ENCODE results near the gene TUBA4B.

TUBA4B gene

DNA sequence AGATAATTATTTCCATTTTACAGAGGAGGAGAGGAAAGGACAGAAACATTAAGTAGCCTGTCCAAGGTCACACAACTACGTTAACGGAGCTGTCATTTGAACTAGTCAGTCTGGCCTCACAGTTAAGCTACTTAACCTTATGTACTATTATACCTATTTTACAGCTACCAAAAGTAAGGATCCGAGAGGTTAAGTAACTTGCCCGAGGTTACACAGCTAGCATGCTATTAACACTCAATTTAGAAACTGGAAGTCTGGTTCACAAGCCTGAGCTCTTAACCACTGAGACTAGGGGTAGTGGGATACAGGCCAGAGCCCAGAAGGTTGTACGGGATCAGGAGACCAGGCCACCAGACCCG lies 8.3 kb upstream of the TUBA4B start:
- no peak for DNase-seq (ENCODE audit: extremely low spot score)
- no peak for TF ChIP-seq FOXK2 (IDR thresholded peaks at IDR 0.05)
- TF ChIP-seq ELF4 (IDR thresholded peaks at IDR 0.05), result no peak
- no peak for TF ChIP-seq LEF1 (IDR thresholded peaks at IDR 0.05; ENCODE audit: borderline replicate concordance)
- no peak for TF ChIP-seq NFRKB (IDR thresholded peaks at IDR 0.05)
- no peak for TF ChIP-seq HDGF (IDR thresholded peaks at IDR 0.05; ENCODE audit: borderline replicate concordance)
- no peak for TF ChIP-seq L3MBTL2 (conservative IDR thresholded peaks at IDR 0.05)
- TF ChIP-seq SUZ12 (IDR thresholded peaks at IDR 0.05), result no peak
- no peak for TF ChIP-seq ARNT (IDR thresholded peaks at IDR 0.05)
- no peak for TF ChIP-seq FOXM1 (IDR thresholded peaks at IDR 0.05; ENCODE audit: borderline replicate concordance)
- TF ChIP-seq CTBP1 (IDR thresholded peaks at IDR 0.05; ENCODE audit: borderline replicate concordance), result no peak
- no peak for TF ChIP-seq ZNF384 (IDR thresholded peaks at IDR 0.05)
- no peak for TF ChIP-seq TARDBP (IDR thresholded peaks at IDR 0.05)
- TF ChIP-seq BHLHE40 (IDR thresholded peaks at IDR 0.05; ENCODE audit: borderline replicate concordance), result no peak
- no peak for TF ChIP-seq SP1 (IDR thresholded peaks at IDR 0.05)
- TF ChIP-seq FOXA1 (IDR thresholded peaks at IDR 0.05), result no peak
- TF ChIP-seq, protein P1, sequence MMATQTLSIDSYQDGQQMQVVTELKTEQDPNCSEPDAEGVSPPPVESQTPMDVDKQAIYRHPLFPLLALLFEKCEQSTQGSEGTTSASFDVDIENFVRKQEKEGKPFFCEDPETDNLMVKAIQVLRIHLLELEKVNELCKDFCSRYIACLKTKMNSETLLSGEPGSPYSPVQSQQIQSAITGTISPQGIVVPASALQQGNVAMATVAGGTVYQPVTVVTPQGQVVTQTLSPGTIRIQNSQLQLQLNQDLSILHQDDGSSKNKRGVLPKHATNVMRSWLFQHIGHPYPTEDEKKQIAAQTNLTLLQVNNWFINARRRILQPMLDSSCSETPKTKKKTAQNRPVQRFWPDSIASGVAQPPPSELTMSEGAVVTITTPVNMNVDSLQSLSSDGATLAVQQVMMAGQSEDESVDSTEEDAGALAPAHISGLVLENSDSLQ (IDR thresholded peaks at IDR 0.05), result no peak
- ChIA-PET POLR2A (interaction anchor here (0.7 to 2.9 kb wide), 22 partner anchors 10 to 335 kb away, joined by 3 to 28 read pairs (median 8); partner anchors contain the start of genes ABCB6, ANKZF1, ATG9A and CNPPD1), CTCF (interaction anchor here (0.8 to 1.9 kb wide), 4 partner anchors 10 to 192 kb away, joined by 3 to 7 read pairs (median 5); no protein-coding TSS in a partner anchor)

DNA sequence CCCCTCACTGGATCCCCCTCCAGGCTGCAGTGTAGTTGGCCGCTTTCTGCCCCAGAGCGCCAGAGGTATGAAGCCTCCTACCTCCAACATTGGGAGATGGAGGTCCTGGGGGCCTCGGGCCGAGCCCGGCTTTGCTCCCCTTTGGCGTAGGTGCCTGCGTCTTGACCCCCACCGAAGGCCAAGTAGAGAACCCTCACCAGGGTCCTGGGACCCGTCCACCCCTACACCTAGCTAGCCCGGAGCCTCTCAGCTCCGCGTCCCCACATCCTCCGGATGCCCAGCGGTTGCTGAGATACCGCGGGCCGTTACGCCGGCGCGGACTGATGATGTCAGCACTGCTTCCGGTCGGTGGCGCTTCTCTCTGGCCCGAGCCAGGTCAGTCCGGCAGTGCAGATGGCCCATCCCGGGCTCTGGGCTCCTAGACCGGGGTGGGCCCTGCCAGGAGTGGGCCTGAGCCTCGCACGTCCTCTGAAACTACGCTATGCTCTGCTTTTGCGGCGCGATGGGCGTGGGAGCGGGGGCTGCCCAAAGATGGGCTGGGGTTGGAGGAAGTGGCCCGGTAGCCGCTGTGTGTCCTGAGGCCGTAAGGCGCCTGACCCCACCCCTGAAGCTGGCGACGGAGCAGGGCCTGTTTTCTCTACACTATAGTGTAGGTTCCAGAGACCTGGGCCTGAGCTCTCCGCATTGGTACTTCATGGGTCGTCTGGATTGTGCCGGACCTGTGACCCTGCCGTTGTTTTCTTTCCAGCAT lies 7.7 kb upstream of the TUBA4B start, which contains the start of the genes GLB1L and STK16:
TSS of gene GLB1L (minus strand) at position 297 of the 751 bp plus-strand sequence. CDS start 1,871 bp downstream, outside the sequence.
TSS of gene STK16 (plus strand) at position 332 of the 751 bp plus-strand sequence. CDS start 521 bp downstream, outside the sequence.
- TF ChIP-seq ELF4 (IDR thresholded peaks at IDR 0.05) (peak; percentile 61; the same call in 1 of the 2 replicates), CTBP1 (IDR thresholded peaks at IDR 0.05; ENCODE audit: borderline replicate concordance) (no peak), FOXK2 (IDR thresholded peaks at IDR 0.05) (no peak)
- peak; percentile 96 for DNase-seq (ENCODE audit: extremely low spot score)
- ChIA-PET CTCF (interaction anchor here (0.7 to 1.9 kb wide), 5 partner anchors 9 to 193 kb away, joined by 3 to 7 read pairs (median 3); no protein-coding TSS in a partner anchor), POLR2A (interaction anchor here (0.7 to 2.9 kb wide), 22 partner anchors 10 to 336 kb away, joined by 3 to 28 read pairs (median 8); partner anchors contain the start of genes ABCB6, ANKZF1, ATG9A and CNPPD1)

DNA sequence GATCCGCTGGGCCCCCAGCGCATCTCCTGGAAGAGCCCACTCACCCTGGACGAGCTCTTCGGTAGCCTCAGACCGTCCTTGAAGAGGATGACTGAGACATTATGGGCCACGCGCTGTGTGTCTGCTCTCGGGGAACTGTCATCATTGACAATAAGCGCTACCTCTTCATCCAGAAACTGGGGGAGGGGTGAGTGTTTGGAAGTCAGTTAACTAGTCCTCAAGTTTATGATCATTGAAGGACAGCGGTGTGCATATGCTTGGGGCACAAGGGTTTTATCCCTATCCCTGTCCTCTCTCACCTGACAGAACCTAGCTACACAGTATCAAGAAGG lies 7.2 kb upstream of the TUBA4B start:
- ChIA-PET CTCF (interaction anchor here (0.7 to 1.9 kb wide), 3 partner anchors 9 to 32 kb away, joined by 3 to 7 read pairs (median 3); no protein-coding TSS in a partner anchor), POLR2A (interaction anchor here (1.7 to 2.9 kb wide), 10 partner anchors 9 to 69 kb away, joined by 7 to 28 read pairs (median 11); partner anchors contain the start of genes ABCB6, ANKZF1, ATG9A and CNPPD1)
- TF ChIP-seq CTBP1 (IDR thresholded peaks at IDR 0.05; ENCODE audit: borderline replicate concordance), result no peak
- TF ChIP-seq HDGF (IDR thresholded peaks at IDR 0.05; ENCODE audit: borderline replicate concordance), result no peak
- TF ChIP-seq SUZ12 (IDR thresholded peaks at IDR 0.05), result no peak
- TF ChIP-seq FOXK2 (IDR thresholded peaks at IDR 0.05), result no peak
- TF ChIP-seq LEF1 (IDR thresholded peaks at IDR 0.05; ENCODE audit: borderline replicate concordance), result no peak
- TF ChIP-seq ZNF384 (IDR thresholded peaks at IDR 0.05), result no peak
- DNase-seq (ENCODE audit: extremely low spot score), result no peak

DNA sequence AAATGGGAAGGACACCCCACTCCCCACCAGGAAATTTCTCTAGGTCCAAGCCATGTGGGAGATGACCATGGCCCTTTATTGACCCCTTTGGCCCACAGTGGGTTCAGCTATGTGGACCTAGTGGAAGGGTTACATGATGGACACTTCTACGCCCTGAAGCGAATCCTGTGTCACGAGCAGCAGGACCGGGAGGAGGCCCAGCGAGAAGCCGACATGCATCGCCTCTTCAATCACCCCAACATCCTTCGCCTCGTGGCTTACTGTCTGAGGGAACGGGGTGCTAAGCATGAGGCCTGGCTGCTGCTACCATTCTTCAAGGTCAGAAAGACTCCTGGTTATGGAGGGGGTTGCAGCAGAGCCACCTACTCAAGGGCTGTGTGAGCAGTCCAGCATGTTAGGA lies 6.5 kb upstream of the TUBA4B start:
- no peak for DNase-seq (ENCODE audit: extremely low spot score)
- CTCF ChIA-PET, result no interaction called here
- POLR2A ChIA-PET, result interaction anchor here (1.7 to 2.9 kb wide), 7 partner anchors 9 to 40 kb away, joined by 7 to 28 read pairs (median 13); partner anchors contain the start of genes ABCB6, ANKZF1, ATG9A and DNAJB2
- TF ChIP-seq CTBP1 (IDR thresholded peaks at IDR 0.05; ENCODE audit: borderline replicate concordance) (no peak), ARNT (IDR thresholded peaks at IDR 0.05) (no peak), TARDBP (IDR thresholded peaks at IDR 0.05) (no peak), ELF4 (IDR thresholded peaks at IDR 0.05) (no peak), NFRKB (IDR thresholded peaks at IDR 0.05) (no peak), ZNF384 (IDR thresholded peaks at IDR 0.05) (no peak), SUZ12 (IDR thresholded peaks at IDR 0.05) (no peak), FOXK2 (IDR thresholded peaks at IDR 0.05) (no peak), HDGF (IDR thresholded peaks at IDR 0.05; ENCODE audit: borderline replicate concordance) (no peak), SP1 (IDR thresholded peaks at IDR 0.05) (no peak)
- TF ChIP-seq, protein P1 (IDR thresholded peaks at IDR 0.05), result no peak

DNA sequence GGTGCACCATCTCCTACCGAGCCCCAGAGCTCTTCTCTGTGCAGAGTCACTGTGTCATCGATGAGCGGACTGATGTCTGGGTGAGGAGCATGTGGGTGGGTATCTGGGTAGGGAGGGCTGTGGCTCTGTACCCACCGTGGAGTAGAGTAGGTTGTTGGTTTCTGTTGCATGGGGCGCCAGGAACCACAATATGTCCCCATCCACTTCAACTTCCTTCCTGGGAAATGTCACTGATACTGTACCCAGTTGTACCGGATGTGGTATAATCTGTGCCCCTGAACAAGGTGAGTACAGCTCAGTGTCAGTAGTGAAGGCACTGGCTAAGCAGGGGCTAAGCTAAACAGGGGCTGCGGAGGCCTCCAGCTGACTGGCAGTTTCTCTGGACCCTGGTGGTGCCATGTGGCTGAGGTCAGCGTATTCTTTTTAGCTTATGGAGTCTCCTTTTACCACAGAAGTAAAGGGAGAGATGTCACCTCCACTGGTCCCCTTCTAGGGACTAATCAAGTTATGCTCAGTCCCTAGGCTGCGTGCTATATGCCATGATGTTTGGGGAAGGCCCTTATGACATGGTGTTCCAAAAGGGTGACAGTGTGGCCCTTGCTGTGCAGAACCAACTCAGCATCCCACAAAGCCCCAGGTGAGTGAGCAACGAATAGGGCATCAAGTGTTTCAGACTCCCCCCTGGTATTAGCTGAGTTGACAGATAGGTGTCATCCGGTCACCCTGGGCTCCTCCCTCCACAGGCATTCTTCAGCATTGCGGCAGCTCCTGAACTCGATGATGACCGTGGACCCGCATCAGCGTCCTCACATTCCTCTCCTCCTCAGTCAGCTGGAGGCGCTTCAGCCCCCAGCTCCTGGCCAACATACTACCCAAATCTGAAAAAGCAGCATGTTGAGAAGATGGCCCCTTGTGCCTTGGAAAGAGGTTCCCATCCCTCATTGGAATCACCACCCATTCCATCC lies 5.1 kb upstream of the TUBA4B start:
- ChIA-PET CTCF (interaction anchor here (1.0 kb wide), 1 partner anchor 72 kb away, joined by 3 read pairs; no protein-coding TSS in a partner anchor), POLR2A (interaction anchor here (0.9 to 2.6 kb wide), 3 partner anchors 14 to 31 kb away, joined by 3 to 7 read pairs (median 3); partner anchors contain the start of gene DNAJB2)
- DNase-seq (ENCODE audit: extremely low spot score), result no peak
- TF ChIP-seq FOXM1 (IDR thresholded peaks at IDR 0.05; ENCODE audit: borderline replicate concordance), result no peak
- TF ChIP-seq ELF4 (IDR thresholded peaks at IDR 0.05), result no peak
- no peak for TF ChIP-seq CTBP1 (IDR thresholded peaks at IDR 0.05; ENCODE audit: borderline replicate concordance)
- TF ChIP-seq, protein P1 (IDR thresholded peaks at IDR 0.05), result no peak
- no peak for TF ChIP-seq FOXK2 (IDR thresholded peaks at IDR 0.05)
- no peak for TF ChIP-seq ARNT (IDR thresholded peaks at IDR 0.05)
- no peak for TF ChIP-seq BHLHE40 (IDR thresholded peaks at IDR 0.05; ENCODE audit: borderline replicate concordance)
- TF ChIP-seq NFRKB (IDR thresholded peaks at IDR 0.05), result no peak
- TF ChIP-seq HDGF (IDR thresholded peaks at IDR 0.05; ENCODE audit: borderline replicate concordance), result no peak
- no peak for TF ChIP-seq SUZ12 (IDR thresholded peaks at IDR 0.05)
- no peak for TF ChIP-seq SP1 (IDR thresholded peaks at IDR 0.05)
- TF ChIP-seq TARDBP (IDR thresholded peaks at IDR 0.05), result no peak
- no peak for TF ChIP-seq ZNF384 (IDR thresholded peaks at IDR 0.05)
- no peak for TF ChIP-seq FOXA1 (IDR thresholded peaks at IDR 0.05)
- no peak for TF ChIP-seq L3MBTL2 (conservative IDR thresholded peaks at IDR 0.05)
